Measurements from ENCODE around the gene FARP1.

- TF ChIP-seq CTCF (IDR thresholded peaks at IDR 0.05) (no peak), EP300 (IDR thresholded peaks at IDR 0.05) (no peak)
Measured at GRCh38 chr13:98470920-98471319, 328.0 kb downstream of the FARP1 start.
